ENCODE measurements around the gene ARF1.

ARF1 gene

GRCh38 chr1:228088586-228089498 lies 6.3 kb downstream of the ARF1 start:
- DNase-seq = no peak

- no peak for DNase-seq
These were observed 7.2 kb downstream of the ARF1 start for GRCh38 chr1:228089519-228090380.

GRCh38 chr1:228090613-228091081 lies 8.1 kb downstream of the ARF1 start:
- DNase-seq = no peak

GRCh38 chr1:228091084-228091483 lies 8.6 kb downstream of the ARF1 start:
- DNase-seq = no peak

GRCh38 chr1:228092342-228093049 lies 10.0 kb downstream of the ARF1 start:
- DNase-seq = no peak

- DNase-seq = no peak
These were observed 10.8 kb downstream of the ARF1 start for GRCh38 chr1:228093050-228093906.

- DNase-seq = no peak
These were observed 12.0 kb downstream of the ARF1 start for GRCh38 chr1:228094432-228095016.

- DNase-seq = no peak
These were observed 12.7 kb downstream of the ARF1 start for GRCh38 chr1:228095161-228095560.

- no peak for DNase-seq
These were observed 13.4 kb downstream of the ARF1 start for GRCh38 chr1:228095938-228096337.

- no peak for DNase-seq
These were observed 14.2 kb downstream of the ARF1 start for GRCh38 chr1:228096416-228097332.

- no peak for DNase-seq
These were observed 15.0 kb downstream of the ARF1 start for GRCh38 chr1:228097333-228098081.

GRCh38 chr1:228098323-228098931 lies 15.9 kb downstream of the ARF1 start:
- DNase-seq = no peak

- DNase-seq = no peak
These were observed 16.8 kb downstream of the ARF1 start for GRCh38 chr1:228099331-228099732.

- DNase-seq = no peak
These were observed 18.5 kb downstream of the ARF1 start for GRCh38 chr1:228100822-228101613.

GRCh38 chr1:228101614-228101993 lies 19.1 kb downstream of the ARF1 start:
- no peak for DNase-seq

GRCh38 chr1:228101994-228102790 lies 19.7 kb downstream of the ARF1 start:
- no peak for DNase-seq
